H54 (cell line): Measurements from ENCODE around the gene GPR18.

ENCODE experiments used
- DNase-seq: peaks from one replicate; pipeline ENCODE4 v3.0.0; 2011; ENCODE audit warnings: low spot score, mixed read lengths; ENCODE audit not compliant: insufficient read length
- FAIRE-seq: peaks from 3 replicates; lab custom pipeline; 2011; peaks lifted over from hg19 to GRCh38; lab: Jason Lieb, UNC
- POLR2A ChIP-seq: IDR thresholded peaks from 2 replicates; pipeline ENCODE4 v1.6.1; 2011; ENCODE audit warnings: low read depth, mild to moderate bottlenecking, low read length

GPR18 gene

GRCh38 chr13:99298056-99298455 is 39.9 kb upstream of the GPR18 start:
- FAIRE-seq = peak; percentile 77
- TF ChIP-seq POLR2A = no peak
- no peak for DNase-seq

GRCh38 chr13:99297331-99297730 is 39.2 kb upstream of the GPR18 start:
- peak; percentile 93 for FAIRE-seq
- no peak for DNase-seq
- TF ChIP-seq POLR2A = no peak

- DNase-seq (no peak), FAIRE-seq (peak; percentile 67)
- no peak for TF ChIP-seq POLR2A
Observed at GRCh38 chr13:99296398-99296797, 38.2 kb upstream of the GPR18 start.

GRCh38 chr13:99295488-99296252 is 37.5 kb upstream of the GPR18 start:
- FAIRE-seq (no peak), DNase-seq (no peak)
- TF ChIP-seq POLR2A = no peak

GRCh38 chr13:99294958-99295357 is 36.8 kb upstream of the GPR18 start:
- FAIRE-seq (peak; percentile 95), DNase-seq (no peak)
- TF ChIP-seq POLR2A = no peak

GRCh38 chr13:99294198-99294597 is 36.0 kb upstream of the GPR18 start:
- TF ChIP-seq POLR2A = no peak
- FAIRE-seq = peak; percentile 84

GRCh38 chr13:99293178-99293577 is 35.0 kb upstream of the GPR18 start:
- DNase-seq (no peak), FAIRE-seq (no peak)
- TF ChIP-seq POLR2A = no peak

More at GRCh38 chr13:99294198-99294597, 36.0 kb upstream of the GPR18 start:
- DNase-seq = no peak

- FAIRE-seq (peak; percentile 87), DNase-seq (no peak)
- no peak for TF ChIP-seq POLR2A
Observed at GRCh38 chr13:99290894-99291293, 32.7 kb upstream of the GPR18 start.

GRCh38 chr13:99289674-99290337 is 31.6 kb upstream of the GPR18 start:
- FAIRE-seq = peak; percentile 11
- no peak for DNase-seq
- TF ChIP-seq POLR2A = no peak

- no peak for TF ChIP-seq POLR2A
- FAIRE-seq (peak; percentile 92), DNase-seq (no peak)
Observed at GRCh38 chr13:99289271-99289670, 31.1 kb upstream of the GPR18 start.

- no peak for TF ChIP-seq POLR2A
- FAIRE-seq (peak; percentile 73), DNase-seq (no peak)
Observed at GRCh38 chr13:99288089-99288488, 29.9 kb upstream of the GPR18 start.

GRCh38 chr13:99287551-99287950 is 29.4 kb upstream of the GPR18 start:
- no peak for TF ChIP-seq POLR2A
- DNase-seq = no peak
- no peak for FAIRE-seq

- DNase-seq (no peak), FAIRE-seq (peak; percentile 15)
- no peak for TF ChIP-seq POLR2A
Observed at GRCh38 chr13:99285432-99286182, 27.4 kb upstream of the GPR18 start.
